ENCODE results near the gene BLVRB. TPM values are rescaled to one million over a fixed set of nuclear protein-coding genes. Genes with fewer than 3 reads are reported as not detected.
A peak's percentile ranks its signal among the peaks of the same experiment; 100 is the strongest.
"Not testable (repeated sequence)": the region's sequence is repeated elsewhere in the genome, so short reads cannot be mapped to it uniquely, and the experiment has no call there.

Gene BLVRB
- total RNA-seq, 1 experiment from 2014 or later = 246 TPM

DNA sequence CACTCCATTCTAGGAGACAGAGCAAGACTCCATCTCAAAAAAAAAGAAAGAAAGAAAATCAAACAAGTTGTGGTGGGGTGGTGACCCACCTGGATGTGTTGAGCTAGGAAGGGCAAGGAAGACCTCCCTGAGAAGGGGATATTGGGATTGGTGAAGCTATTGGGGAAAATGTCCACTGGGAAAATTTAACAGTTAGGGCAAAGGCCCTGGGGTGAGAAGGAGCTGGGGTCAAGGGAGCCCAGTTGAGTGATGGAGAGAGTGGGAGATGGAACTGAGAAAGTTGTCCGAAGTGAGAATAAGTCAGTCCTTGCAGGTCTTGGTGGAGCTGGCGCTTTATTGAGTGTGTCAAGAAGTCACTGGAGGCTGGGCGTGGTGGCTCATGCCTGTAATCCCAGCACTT lies 27.3 kb downstream of the BLVRB start:
- peaks cover 23% of the 10 kb centered on the region for H3K79me2 ChIP-seq (ENCODE audit: low read length)

DNA sequence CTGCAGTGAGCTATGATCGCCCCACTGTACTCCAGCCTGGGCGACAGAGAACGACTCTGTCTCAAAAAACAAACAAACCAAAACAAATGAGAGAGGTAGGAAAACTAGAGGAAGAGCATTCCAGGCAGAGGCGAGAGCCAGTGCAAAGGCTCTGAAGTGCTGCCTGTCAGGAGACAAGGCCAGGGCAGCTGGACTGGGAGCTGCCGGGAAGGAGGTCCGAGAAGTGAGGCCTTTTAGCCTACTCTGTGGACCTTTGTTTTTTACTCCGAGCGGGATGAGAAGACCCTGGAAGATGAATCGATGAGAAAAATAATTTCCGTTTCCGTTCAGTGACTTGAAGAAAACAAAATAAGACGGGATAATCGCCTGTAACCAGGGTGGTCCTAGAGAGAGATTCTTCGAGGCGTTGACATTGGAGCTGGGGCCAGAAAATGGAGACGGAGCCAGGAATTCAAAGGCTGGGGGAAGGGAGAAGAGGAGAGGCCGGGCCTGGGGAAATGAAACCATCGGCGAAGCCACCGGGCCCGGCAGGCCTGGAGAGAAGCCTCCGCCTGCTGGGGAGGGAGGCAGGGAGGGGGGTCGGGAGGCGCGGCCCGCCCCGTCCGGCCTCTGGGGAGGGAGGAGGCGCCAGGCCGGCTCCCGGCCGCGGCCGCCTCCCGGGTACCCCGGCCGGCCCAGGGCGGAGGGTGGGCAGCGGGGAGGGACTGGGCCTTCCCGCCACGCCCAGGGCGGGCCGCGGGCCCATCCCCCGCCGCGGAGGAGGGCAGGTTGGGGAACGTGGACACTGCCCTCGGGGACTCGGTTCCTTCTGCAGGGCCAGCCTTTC lies 31.9 kb downstream of the BLVRB start:
- Histone ChIP-seq H4K20me1 (ENCODE audit: low read length) (no peaks in the 10 kb centered on the region), H3K79me2 (ENCODE audit: low read length) (no peaks in the 10 kb centered on the region), H3K36me3 (ENCODE audit: low read depth, low read length) (no peaks in the 10 kb centered on the region), H3K9ac (ENCODE audit: low read length) (peak overlapping the region; percentile 87), H3K27ac (ENCODE audit: low read length) (peak overlapping the region; percentile 94), H2AFZ (ENCODE audit: low read length) (peak overlapping the region; percentile 90), H3K4me3 (ENCODE audit: low read length) (peak overlapping the region; percentile 73), H3K9me3 (ENCODE audit: low read length) (no peaks in the 10 kb centered on the region), H3K9me2 (replicated peaks; ENCODE audit: low read length) (no peaks in the 10 kb centered on the region), H3F3A (ENCODE audit: low read length, unreplicated experiment) (no peaks in the 10 kb centered on the region), H3K27me3 (ENCODE audit: low read length) (no peaks in the 10 kb centered on the region), H3K4me1 (ENCODE audit: insufficient read depth, low read length) (peaks cover 16% of the 10 kb centered on the region; the same call in 1 of the 2 replicates), H3K4me2 (ENCODE audit: low read length) (peak overlapping the region; percentile 99)
- CTCF ChIA-PET = interaction anchor here (0.5 to 0.6 kb wide), 2 partner anchors 200 to 242 kb away, joined by 3 to 10 read pairs; no protein-coding TSS in a partner anchor
- BruUV-seq (replicated peaks) = TSS peak; percentile 99
- intact Hi-C loops (cut with micrococcal nuclease) = no loop called here
- ATAC-seq = peak; percentile 93
- DNase-seq = peak; percentile 89
- TF ChIP-seq CTCF (conservative IDR thresholded peaks at IDR 0.05; ENCODE audit: low read depth, low read length) (no peak), EZH2 (IDR thresholded peaks at IDR 0.05; ENCODE audit: low read length, unreplicated experiment) (no peak)
- POLR2A ChIA-PET (ENCODE audit: unreplicated experiment) = interaction anchor here (0.5 to 2.0 kb wide), 2 partner anchors 13 to 137 kb away, joined by 4 to 19 read pairs; no protein-coding TSS in a partner anchor

More for the DNA sequence above, 27.3 kb downstream of the BLVRB start:
- Histone ChIP-seq H3K4me1 (ENCODE audit: insufficient read depth, low read length) (peaks cover 13% of the 10 kb centered on the region; the same call in 1 of the 2 replicates), H3K27me3 (ENCODE audit: low read length) (no peaks in the 10 kb centered on the region), H3K36me3 (ENCODE audit: low read depth, low read length) (peaks cover 12% of the 10 kb centered on the region; the same call in 1 of the 2 replicates), H2AFZ (ENCODE audit: low read length) (no peak overlapping the region), H4K20me1 (ENCODE audit: low read length) (peaks cover 9% of the 10 kb centered on the region; the same call in 1 of the 2 replicates), H3F3A (ENCODE audit: low read length, unreplicated experiment) (no peaks in the 10 kb centered on the region), H3K4me2 (ENCODE audit: low read length) (no peak overlapping the region), H3K9ac (ENCODE audit: low read length) (no peak overlapping the region), H3K9me3 (ENCODE audit: low read length) (no peaks in the 10 kb centered on the region), H3K9me2 (replicated peaks; ENCODE audit: low read length) (no peaks in the 10 kb centered on the region), H3K27ac (ENCODE audit: low read length) (no peak overlapping the region), H3K4me3 (ENCODE audit: low read length) (no peak overlapping the region)
- no TSS peak for BruUV-seq (replicated peaks)
- ATAC-seq (no peak), DNase-seq (no peak)
- intact Hi-C loops (cut with micrococcal nuclease) = no loop called here
- TF ChIP-seq EZH2phosphoT487 (IDR thresholded peaks at IDR 0.05; ENCODE audit: borderline replicate concordance, low read length) = no peak
- no peak for TF ChIP-seq CTCF (conservative IDR thresholded peaks at IDR 0.05; ENCODE audit: low read depth, low read length)
- TF ChIP-seq EZH2 (IDR thresholded peaks at IDR 0.05; ENCODE audit: low read length, unreplicated experiment) = no peak
- CTCF ChIA-PET = no interaction called here
- POLR2A ChIA-PET (ENCODE audit: unreplicated experiment) = no interaction called here

DNA sequence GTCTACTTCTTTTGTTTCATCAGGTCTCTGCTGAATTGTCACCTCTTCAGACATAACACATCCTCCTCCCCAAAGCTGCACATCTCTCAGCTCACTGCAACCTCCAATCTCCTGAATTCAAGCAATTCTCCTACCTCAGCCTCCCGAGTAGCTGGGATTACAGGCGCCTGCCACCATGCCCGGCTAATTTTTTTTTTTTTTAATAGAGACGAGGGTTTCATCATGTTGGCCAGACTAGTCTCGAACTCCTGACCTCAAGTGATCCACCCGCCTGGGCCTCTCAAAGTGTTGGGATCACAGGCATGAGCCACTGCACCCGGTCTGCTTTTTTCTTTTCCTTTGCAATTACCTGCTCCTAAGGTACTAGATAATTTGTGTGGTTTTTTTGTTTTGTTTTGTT lies 32.8 kb downstream of the BLVRB start:
- peak overlapping the region; percentile 90; the same call in 1 of the 2 replicates for H2AFZ ChIP-seq (ENCODE audit: low read length)

More for the DNA sequence above, 32.8 kb downstream of the BLVRB start:
- Histone ChIP-seq H3K4me2 (ENCODE audit: low read length) (peak overlapping the region; percentile 99), H3K27ac (ENCODE audit: low read length) (peak overlapping the region; percentile 94), H3K9ac (ENCODE audit: low read length) (peak overlapping the region; percentile 87), H3K4me3 (ENCODE audit: low read length) (peak overlapping the region; percentile 73), H3K4me1 (ENCODE audit: insufficient read depth, low read length) (peaks cover 16% of the 10 kb centered on the region; the same call in 1 of the 2 replicates)
- H3K9me3 ChIP-seq (ENCODE audit: low read length); H3F3A ChIP-seq (ENCODE audit: low read length, unreplicated experiment); DNase-seq; H3K79me2 ChIP-seq (ENCODE audit: low read length); intact Hi-C loops (cut with micrococcal nuclease); H3K27me3 ChIP-seq (ENCODE audit: low read length); H3K36me3 ChIP-seq (ENCODE audit: low read depth, low read length); H3K9me2 ChIP-seq (replicated peaks; ENCODE audit: low read length); H4K20me1 ChIP-seq (ENCODE audit: low read length); BruUV-seq (replicated peaks); ATAC-seq: not testable (repeated sequence)
- POLR2A ChIA-PET (ENCODE audit: unreplicated experiment) = interaction anchor here (2.0 kb wide), 1 partner anchor 12 kb away, joined by 4 read pairs; no protein-coding TSS in a partner anchor
- CTCF ChIA-PET = interaction anchor here (0.6 kb wide), 1 partner anchor 241 kb away, joined by 10 read pairs; no protein-coding TSS in a partner anchor

Data from PC-3 (cell line).